SW480 (cell line): ENCODE results near the gene HIPK2.

ENCODE experiments used
- DNase-seq: peaks from one replicate; pipeline ENCODE4 v3.0.0-alpha.2; 2016; ENCODE audit warnings: low spot score

Gene HIPK2

DNA sequence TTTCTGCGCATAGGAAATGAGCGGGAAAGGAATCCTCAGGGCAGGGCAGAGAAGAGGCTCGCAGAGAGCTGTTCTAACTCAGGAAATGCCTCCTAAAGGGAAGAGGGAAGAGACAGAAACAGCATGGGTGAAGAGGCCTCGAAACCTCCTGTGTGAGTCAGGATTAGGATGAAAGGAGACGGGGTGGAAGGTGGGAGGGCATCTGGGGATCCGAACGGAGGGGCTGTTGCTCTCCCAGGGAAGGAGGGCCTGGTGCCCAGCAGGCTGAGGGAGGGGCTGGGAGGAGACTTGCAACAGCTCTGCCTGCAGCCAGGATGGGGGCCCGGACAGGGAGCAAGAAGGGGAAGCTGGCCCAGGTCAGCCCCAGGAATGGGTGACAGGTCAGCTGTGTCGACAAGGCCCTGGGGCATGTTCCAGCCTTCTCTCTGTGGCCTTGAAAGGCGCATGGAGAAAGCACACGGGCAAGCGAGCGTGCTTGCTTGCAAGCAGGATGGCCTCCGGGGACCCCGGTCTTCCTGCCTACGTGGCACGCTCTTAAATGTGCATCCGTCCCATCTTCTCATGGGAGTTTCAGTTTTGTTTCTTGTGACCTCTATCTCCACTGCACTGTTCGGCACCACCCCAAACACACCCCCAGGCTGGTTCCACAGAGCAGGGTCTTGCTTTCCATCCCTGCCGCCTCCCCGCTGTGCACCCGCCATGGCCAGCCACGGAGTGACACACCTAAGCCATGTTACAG lies 63.5 kb downstream of the HIPK2 start:
- DNase-seq = no peak

DNA sequence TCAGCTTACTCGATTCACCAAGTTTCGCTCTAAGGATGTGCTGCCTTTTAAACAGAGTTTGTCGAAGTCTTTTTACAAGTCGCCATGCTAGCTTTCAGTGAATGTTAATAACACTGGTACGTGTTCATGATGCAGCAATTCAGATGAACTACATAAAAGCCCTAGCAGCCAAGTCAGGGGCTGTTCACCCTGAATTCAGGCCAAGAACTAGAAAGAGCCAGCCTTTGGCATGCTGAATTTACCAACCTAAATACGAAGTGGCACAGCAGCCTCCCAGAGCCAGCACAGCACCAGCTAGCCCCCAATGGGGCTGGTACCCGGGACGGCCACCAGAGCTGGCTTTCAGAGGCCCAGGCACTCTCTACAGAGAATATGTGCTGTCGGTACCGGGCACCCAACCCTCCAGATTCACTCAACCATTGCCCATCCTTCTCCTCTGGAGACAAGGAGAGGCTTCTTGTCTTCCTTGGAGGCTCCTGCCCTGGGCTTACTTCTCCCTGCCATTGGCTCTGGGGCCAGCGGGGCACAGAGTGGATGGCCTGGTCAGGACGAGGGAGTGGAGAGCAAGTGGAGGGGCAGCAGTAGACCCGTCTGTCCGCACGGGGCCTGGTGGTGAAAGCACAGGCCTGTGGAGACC lies 64.2 kb downstream of the HIPK2 start:
- no peak for DNase-seq

DNA sequence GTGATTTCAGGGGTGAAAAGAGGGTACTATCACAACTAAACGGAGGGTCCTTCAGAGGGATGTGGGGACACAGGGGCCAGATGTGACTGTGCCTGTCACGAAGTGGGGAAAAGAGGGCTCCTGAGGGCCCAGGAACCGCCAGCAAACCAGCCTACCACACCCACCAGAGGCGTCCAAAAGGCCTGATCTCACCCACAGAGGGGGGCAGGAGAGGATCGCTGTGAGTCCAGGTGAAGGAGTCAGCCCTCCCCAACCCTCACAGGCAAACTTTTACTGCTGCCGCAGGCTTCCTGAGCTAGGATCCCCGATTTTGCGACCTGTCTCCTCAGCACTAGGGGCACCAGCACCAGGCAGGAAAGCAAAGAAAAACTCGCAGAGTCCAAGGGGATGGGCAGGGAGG lies 64.7 kb downstream of the HIPK2 start:
- DNase-seq = no peak

DNA sequence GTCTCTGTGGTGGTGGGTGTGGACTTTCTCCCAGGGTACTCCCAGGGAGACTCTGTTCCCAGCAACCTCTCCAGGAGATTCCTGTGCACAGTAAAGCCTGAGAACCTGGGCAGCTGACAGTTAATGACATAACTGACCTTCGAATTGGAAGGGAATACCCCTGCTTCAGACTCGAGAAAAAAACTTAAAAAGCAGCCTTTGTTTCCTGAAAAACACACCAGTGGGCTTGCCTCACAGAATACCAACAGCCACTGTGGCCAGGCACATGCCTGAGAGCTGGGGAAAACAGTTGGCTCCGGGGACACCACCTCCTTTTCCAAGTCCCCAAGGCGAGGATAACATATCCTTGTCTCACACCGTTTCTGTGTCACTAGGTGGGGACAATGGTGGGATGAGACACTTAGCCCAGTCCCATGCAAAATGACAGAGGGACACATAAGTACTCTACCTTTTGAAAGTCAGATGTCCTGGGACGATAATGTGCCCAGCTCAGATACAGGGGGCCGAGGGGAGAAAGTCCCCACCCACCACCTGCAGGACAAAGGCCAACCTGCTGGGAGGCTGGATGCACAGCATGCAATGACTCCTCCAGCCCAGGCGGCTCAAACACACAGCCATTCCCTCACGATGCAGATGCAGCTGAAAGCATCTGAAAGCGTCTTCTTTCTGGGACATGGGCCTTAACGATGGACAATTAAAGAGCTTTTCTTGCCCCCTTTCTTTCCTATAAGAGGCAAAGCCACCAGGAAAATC lies 65.6 kb downstream of the HIPK2 start:
- DNase-seq = no peak

DNA sequence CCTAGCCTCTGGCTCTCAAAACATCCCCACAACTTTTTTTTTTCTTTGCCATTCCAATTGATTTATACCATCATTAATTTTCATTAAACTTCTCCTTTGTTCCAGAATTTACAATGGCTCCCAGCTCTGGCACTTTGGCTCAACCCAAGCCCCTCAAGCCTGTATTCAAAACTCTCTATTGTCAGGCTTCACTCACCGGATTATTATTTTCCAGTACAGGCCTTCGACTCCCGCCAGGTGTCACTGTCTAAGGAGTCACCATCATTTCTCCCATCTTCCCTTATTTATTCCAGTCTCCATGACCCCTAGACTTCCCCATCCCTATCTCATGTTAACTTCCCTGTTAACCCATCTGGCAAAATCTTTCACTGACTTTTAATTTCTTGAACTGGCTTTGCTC lies 67.8 kb downstream of the HIPK2 start:
- no peak for DNase-seq

DNA sequence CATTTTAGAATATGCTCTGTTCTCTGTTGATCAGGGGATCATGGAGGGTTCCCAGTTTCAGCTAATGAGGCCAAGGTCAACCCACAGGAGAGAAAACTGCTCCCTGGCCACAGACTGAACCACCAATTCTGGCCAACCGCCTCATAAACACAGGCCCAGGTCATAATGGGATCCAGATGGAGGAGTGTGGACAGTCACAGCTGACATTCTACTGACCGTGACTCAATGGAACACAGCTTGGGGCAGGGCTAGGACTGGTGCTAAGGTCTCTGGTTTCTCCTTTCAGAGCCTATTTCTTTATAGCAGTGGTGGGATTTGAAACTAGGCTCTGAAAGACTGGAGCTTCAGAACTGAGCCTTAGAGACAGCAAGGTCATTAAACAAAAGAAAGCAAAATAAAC lies 68.3 kb downstream of the HIPK2 start:
- DNase-seq = no peak

DNA sequence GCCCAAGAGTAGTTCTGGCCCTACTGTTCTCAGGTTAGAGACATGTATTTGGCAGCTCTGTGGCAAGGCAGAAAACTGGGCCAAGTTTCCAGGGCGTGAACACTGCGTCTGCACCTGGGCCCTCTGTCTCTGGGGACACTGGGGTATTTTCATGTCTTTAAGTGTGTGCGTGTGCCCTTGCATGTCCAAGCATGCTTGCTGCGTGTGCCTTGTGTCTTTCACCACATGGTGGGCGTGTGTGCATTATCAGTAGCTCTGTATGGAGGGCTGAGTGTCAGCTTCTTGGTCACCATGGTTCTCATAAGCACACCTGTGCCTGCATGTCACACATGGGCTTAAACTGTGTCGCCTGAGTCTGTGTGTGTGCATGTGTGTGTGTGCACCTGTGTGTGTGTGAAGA lies 69.3 kb downstream of the HIPK2 start:
- no peak for DNase-seq

DNA sequence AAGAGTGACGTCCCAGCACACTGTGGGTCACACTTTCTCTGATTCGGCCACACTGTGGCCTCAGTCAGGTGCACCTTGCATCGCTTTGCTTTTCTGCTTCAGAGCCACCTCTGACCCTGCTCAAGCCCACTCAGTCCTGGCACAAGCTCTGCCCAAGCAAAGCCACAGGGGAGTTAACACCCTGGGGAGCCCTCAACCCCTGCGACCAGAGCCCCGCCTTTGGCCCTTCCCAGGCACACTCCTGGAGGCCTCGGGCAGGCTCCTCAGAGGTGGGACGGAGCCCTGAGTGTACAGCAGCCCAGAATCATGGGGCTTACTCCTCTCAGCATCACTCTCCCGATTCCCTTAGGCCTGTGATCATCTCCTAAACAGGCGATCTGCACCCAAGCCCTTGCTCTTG lies 71.0 kb downstream of the HIPK2 start:
- no peak for DNase-seq

DNA sequence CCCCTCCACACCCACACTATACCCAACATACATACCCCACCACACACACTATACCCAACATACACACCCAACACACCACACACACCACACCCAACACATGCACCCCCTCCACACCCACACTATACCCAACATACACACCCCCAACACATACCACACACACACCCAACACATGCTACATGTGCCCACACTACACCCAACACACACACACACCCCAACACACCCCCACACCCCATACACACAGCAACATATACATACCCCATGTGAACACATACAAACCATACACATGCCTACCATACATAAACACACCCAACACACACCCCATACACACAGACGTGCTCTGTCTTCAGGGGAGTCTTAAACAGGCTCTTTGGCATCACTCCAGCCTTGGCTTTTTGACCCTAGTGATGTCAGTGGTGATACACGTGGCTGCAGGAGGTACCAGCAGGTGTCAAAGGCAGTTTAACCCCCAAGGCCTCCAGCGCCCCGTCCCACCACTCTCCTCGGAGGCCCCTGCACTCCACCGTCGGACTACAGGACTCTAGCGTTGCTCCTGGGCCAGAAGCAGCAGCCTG lies 73.4 kb downstream of the HIPK2 start:
- no peak for DNase-seq

DNA sequence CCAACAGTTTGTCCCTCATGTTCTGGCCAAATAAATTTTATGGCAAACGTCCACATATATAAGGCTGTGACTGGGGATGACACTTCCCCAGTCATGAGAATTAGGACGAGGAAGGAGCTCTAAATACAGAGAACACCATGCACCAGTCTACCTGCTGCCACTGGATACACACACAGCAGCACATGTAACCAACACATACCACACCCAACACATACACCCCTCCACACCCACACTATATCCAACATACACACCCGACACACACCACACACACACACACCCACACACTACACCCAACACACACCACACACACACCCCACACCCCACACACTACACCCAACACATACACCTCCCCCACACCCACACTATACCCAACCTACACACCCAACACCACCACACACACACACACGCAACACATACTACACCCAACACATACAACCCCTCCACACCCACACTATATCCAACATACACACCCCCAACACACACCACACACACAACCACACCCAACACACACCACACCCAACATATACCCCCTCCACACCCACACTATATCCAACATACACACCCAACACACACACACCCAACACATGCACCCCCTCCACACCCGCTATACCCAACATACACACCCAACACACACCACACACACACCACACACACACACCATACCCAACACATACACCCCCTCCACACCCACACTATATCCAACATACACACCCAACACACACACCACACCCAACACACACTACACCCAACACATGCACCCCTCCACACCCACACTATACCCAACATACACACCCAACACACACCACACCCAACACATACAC lies 74.1 kb downstream of the HIPK2 start:
- no peak for DNase-seq

DNA sequence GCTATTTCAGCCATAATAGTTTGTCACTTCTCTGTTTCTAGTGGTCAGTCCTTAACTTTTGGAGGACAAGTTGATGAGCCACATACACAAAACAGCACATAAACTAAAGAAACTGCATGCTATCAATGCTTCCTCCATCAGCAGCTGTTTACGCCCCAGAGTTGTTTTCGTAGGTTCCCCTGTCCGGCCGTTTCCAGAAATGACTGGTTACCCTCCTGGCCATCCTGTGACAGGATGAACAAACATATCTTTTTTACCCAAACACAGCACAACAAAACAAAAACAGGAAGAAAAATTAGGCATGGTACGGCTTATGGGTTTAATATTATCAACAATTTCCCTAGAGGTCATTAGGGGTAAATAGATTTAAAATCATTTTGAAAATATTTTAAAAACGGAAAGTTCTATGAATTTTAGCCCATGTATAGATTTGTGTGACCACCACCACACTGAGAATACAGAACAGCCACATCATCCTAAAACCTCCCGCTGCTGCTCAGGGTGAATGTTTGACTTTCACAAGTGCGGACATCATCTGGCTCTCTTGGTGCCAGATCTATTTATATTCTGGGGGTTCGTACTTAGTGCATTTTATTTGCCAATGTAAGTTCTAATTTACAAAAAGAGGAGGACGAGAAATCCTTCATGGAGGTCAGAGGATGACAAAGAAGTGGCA lies 74.8 kb downstream of the HIPK2 start:
- DNase-seq = no peak

DNA sequence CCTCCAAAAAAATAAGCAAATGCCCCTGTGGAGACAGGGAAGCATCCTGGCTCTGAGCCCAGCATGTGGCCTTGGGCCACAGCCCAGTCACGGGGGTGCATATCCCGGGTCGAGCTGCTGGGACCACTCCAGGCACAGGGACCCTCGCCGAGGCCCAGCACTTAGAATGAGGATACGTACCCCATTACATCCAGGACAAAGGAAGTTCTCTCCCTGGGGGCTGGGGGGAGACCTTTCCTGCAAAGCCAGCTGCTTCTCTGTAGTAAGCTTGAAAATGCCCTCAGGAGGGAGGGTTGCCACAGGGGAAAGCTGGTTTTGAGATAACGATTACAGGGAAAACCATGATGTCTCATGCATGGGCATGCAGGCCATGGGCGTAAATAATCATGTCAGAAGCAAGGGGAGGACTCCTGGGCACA lies 75.5 kb downstream of the HIPK2 start:
- DNase-seq = no peak

DNA sequence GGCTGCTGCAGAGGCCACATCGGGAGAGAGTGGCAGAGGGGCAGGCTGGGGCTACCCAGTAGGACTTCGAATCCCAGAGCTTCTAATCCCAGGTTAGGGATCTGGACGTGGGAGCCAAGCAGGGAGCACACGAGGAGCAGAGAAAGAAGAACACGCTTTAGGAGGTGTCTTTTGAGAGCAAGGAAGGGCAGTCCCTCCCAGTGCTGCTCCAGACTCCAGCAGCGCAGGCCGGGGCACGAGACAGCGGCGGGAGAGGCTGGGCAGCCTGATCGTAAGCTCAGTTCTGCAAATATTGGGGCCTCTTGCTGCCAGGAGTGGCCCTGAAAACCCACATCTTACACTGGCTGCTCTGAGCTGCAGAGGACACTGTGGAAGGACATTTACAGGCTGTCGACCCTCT lies 75.9 kb downstream of the HIPK2 start:
- no peak for DNase-seq

DNA sequence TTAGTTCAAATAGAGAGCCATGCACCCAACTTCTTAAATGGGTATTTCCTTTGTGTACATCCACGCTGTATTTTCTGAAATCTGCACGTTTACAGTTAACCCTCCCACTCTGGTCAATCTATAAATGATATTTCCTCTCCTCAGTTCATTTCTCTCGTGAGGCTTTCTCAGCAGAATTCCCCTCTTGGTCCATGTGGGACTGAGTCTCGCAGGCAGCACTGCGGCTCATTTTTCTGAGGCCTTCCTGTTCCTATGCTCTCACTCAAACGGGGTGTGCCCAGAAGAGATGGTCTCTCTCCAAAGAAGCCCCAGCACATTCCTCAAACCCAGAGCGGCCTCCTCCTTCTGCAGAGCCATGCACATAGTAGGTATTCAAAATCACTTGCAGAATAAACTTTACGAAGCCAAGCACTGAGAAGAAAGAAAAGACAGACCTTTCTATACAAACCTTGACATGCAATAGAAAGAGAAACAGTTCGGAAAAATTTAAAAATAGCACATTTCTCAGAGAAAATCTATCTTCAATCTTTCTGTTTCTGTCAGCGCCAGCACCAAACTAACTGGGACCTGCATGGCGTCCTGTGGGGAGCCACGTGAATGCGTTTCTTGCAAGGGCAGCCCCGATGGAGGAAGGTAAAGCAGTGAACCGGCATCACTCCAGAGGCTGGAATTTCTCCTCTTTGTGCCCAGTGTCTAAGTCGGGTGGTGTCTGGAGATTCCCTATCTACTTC lies 77.1 kb downstream of the HIPK2 start:
- DNase-seq = no peak

DNA sequence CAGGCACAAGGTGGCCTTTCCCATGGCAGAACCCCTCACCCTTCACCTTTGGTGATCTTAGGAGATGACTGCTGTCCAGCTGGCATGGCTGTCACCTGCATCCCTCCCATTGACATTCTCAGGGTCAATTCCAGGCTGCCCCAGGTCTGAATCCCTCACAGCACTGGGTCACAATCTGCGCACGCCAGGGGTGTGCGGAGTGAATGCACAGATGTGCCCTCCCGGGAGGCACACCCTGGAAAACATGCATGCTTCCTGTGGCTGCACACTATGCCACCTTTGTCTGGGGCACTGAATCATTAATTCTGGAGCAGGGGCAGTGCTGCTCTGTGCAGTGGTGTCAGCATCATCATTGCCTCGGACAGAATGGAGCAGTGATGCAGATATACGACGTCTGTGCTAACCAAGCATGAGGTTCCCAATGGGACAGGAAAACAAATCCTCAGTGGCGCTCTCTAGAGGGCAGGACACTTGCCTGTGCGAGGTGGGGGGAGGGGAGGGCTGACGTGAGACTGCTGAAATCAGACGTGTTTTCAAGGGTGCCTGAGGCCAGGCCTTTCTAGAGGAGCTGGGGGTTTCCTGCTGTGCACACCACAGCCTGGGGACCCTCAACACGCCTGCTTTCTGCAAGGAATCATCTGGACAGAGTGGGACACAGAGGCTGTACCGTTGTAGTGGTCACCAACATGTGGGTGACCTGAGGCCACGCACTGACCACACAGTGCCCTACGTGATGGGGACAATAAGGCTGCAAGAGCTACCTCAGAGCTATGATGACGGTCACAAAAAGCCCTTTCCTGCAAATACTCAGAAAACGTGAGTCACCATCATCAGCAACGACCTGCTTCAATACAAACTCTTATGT lies 77.9 kb downstream of the HIPK2 start:
- no peak for DNase-seq

DNA sequence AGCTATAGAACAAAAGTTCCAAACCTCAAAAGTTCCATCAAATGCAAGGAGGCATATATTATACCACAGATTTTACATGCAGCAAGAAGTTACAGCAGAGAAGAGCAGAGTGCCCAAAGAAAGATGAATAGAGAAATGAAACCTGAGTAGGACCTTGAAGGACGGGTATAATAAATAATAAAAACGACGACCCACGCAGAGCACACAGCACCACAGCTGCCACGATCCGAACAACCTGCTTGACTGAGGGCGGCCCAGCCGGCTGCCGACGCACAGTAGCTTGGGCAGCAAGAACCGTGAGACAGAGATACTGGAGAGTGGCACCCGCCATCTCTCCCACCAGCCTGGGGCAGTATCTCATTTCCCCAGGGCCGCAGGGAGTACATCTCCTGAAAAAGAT lies 79.0 kb downstream of the HIPK2 start:
- no peak for DNase-seq

DNA sequence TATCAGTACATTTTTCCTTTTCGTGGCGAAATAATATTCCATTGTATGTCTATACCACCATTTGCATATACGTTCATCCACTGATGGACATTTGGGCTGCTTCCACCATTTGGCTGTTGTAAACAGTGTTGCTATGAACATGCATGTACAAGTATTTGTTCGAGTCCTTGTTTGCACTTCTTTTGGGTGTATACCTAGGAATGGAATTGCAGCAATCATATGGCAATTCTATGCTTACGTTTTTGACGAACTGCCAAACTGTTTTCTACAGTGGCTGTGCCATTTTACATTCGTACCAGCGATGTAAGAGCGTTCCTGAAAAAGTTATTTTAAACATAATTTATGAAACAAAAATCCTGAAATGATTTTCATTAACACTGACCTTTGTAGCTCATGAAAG lies 79.5 kb downstream of the HIPK2 start:
- no peak for DNase-seq

DNA sequence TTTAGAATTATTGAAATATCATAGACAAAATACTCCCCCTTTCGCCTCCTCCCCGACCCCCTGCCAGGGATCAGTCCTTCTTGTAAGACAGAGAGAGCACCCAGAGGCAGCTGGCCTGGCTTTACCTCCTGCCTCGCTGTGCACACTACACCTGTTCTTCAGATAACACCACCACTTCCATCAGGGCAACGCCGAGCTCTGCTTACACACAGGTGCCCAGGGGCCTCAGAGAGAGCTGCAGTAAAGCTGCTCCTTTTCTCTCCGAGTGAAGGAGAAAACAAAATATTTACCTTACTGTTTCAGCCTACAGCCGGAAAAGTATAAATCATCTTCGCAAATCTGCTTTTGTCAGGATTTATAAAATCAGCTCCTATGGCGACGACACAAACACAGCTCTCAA lies 80.7 kb downstream of the HIPK2 start:
- DNase-seq = no peak

DNA sequence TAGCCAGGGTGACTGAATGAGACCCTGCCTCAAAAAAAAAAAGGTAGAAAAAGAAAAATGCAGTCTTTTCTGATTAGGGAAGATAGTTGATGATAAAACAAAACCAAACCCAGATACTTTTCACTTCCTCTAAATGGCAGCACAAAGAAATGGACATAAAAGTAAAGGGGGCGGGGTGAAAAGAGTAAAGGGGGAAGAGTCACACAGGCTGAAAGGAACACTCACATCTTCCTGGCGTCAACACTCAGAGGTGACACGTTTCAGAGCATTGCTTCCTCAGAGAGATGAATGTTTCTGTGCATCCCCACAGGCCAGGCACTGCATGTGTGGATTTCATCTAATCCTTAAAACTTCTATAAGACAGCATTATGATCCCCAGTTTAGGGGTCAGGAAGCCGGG lies 81.2 kb downstream of the HIPK2 start:
- DNase-seq = no peak

DNA sequence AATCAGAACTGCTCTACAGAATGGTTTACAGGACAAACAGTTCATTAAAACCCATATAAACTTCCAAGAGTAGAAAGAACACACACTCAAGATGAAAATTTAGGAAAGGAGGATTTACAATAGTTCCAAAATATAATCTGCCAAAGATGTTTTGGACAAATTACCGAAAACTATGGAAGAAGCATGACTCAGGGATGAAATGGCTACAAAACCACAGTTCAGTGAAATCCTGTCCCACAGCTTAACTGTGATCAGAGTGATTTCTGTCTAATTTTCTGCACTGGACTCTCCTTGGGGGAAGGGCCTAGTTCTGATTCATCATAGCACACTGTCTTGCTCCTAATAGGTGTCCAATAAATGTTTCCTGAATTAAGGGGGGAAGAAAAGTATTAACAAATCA lies 82.2 kb downstream of the HIPK2 start:
- DNase-seq = no peak
